SK-N-MC (cell line): Measurements from ENCODE around the gene VAV2.

Experiments
- EZH2 ChIP-seq: fragments of 200-600 bp; sonication (generic); IDR thresholded peaks from one replicate; pipeline ENCODE4 v1.6.1; 2017; ENCODE audit warnings: antibody characterized with exemption
- FOXP2 ChIP-seq: optimal IDR thresholded peaks from 2 replicates; pipeline ENCODE3; 2011; ENCODE audit warnings: mild to moderate bottlenecking, moderate library complexity; ENCODE audit not compliant: insufficient read depth; ENCODE audit errors: extremely low read length, control extremely low read depth
- POLR2AphosphoS5 ChIP-seq: IDR thresholded peaks from 2 replicates; pipeline ENCODE4 v1.6.1; 2012; ENCODE audit warnings: mild to moderate bottlenecking, low read depth, low read length, borderline replicate concordance

DNA sequence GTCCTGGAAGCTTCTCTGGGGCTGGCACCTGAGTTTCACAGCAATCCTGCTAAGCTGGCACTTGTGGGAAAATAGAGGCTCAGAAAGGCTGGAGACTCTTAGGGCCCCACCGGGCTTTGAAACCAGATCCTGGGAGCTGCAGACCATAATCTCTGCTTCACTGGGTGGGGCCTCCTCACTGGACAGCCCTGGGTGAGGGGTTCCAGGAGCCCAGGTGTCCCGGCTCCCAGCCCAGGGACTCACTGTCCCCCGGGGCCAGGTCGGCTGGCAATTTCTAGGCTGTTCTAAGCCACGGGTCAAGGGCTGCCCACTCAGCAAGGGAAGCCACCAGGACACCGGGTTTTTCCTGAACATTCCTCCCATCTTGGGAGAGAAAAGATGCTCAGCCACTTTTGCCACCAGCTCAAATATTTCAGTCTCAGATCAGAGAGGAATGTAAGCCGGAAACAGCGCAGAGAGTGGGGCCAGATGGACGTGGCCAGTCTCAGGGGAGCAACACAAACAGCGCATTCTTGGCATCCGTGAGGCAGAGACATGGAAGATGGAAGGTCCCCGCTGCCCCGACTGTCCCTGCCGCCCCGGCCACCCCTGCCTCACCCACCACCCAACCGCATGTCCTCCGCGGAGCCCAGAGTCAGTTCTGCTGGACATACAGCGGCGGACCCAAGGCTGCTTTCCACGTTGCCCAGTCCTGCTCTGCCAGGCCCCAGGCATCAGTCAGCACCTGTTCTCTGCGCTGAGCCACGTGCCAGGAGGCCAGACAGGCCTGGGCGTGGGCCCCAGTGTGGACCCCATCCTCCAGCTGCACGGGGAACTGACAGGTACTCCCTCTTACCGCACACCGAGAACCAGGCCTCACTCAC, 72.6 kb downstream of the VAV2 start:
- TF ChIP-seq POLR2AphosphoS5 (no peak), EZH2 (no peak), FOXP2 (no peak)
